HG03342 (cell line): ENCODE measurements around the gene KIRREL3.

Experiments
- ATAC-seq: cut with Tn5 transposase; IDR thresholded peaks from one replicate; pipeline ENCODE4 v1.9.1; 2021; ENCODE audit warnings: mild to moderate bottlenecking, moderate library complexity; ENCODE audit not compliant: unreplicated experiment

The KIRREL3 gene

GRCh38 chr11:126683766-126684728 is 316.5 kb downstream of the KIRREL3 start:
- ATAC-seq, result no peak

- ATAC-seq, result no peak
Observed at GRCh38 chr11:126682590-126682989, 318.0 kb downstream of the KIRREL3 start.

- ATAC-seq, result no peak
Observed at GRCh38 chr11:126680700-126681099, 319.9 kb downstream of the KIRREL3 start.

- no peak for ATAC-seq
Observed at GRCh38 chr11:126680131-126680530, 320.4 kb downstream of the KIRREL3 start.

- no peak for ATAC-seq
Observed at GRCh38 chr11:126679033-126679432, 321.5 kb downstream of the KIRREL3 start.

- no peak for ATAC-seq
Observed at GRCh38 chr11:126676536-126676935, 324.0 kb downstream of the KIRREL3 start.

- ATAC-seq, result no peak
Observed at GRCh38 chr11:126673319-126673718, 327.3 kb downstream of the KIRREL3 start.

GRCh38 chr11:126669416-126669815 is 331.2 kb downstream of the KIRREL3 start:
- ATAC-seq, result no peak

GRCh38 chr11:126664643-126665042 is 335.9 kb downstream of the KIRREL3 start:
- ATAC-seq, result no peak

- no peak for ATAC-seq
Observed at GRCh38 chr11:126663749-126664592, 336.6 kb downstream of the KIRREL3 start.

GRCh38 chr11:126662035-126662790 is 338.4 kb downstream of the KIRREL3 start:
- ATAC-seq, result no peak

GRCh38 chr11:126660761-126661425 is 339.7 kb downstream of the KIRREL3 start:
- no peak for ATAC-seq

GRCh38 chr11:126660321-126660720 is 340.2 kb downstream of the KIRREL3 start:
- ATAC-seq, result no peak

GRCh38 chr11:126658306-126659056 is 342.1 kb downstream of the KIRREL3 start:
- no peak for ATAC-seq

GRCh38 chr11:126655807-126656128 is 344.8 kb downstream of the KIRREL3 start:
- no peak for ATAC-seq

- ATAC-seq, result no peak
Observed at GRCh38 chr11:126654886-126655806, 345.4 kb downstream of the KIRREL3 start.

- ATAC-seq, result no peak
Observed at GRCh38 chr11:126653040-126653439, 347.5 kb downstream of the KIRREL3 start.

GRCh38 chr11:126647735-126648134 is 352.8 kb downstream of the KIRREL3 start:
- ATAC-seq, result no peak
